Stomach smooth muscle (tissue), 2 donors: ENCODE results near the gene CUEDC2.

Source experiments
- H3K27ac ChIP-seq: one replicate; pipeline ENCODE4 v1.7.0; 2013; ENCODE audit warnings: mild to moderate bottlenecking, low read length, inconsistent platforms
- H3K27me3 ChIP-seq, 2 donors: one replicate each; pipeline ENCODE4 v1.7.0; 2013; ENCODE audit warnings: low read length in 2 of 2; ENCODE audit not compliant: insufficient read depth in 2 of 2, control insufficient read depth in 1 of 2
- H3K36me3 ChIP-seq, 2 donors: one replicate each; pipeline ENCODE4 v1.7.0; 2013; ENCODE audit warnings: low read length in 2 of 2; ENCODE audit not compliant: control insufficient read depth in 2 of 2, insufficient read depth in 2 of 2
- H3K4me1 ChIP-seq: one replicate; pipeline ENCODE4 v1.7.0; 2013; ENCODE audit warnings: low read length; ENCODE audit not compliant: control insufficient read depth, insufficient read depth
- H3K4me3 ChIP-seq, 2 donors: one replicate each; pipeline ENCODE4 v1.7.0; 2013; ENCODE audit warnings: low read length in 2 of 2
- H3K9ac ChIP-seq, 2 donors: one replicate each; pipeline ENCODE4 v1.7.0; 2013; ENCODE audit warnings: low read length in 2 of 2, mild to moderate bottlenecking in 1 of 2
- H3K9me3 ChIP-seq, 2 donors: one replicate each; pipeline ENCODE4 v1.7.0; 2013; ENCODE audit warnings: low read length in 2 of 2; ENCODE audit not compliant: control insufficient read depth in 2 of 2
- donor health status: healthy.
- donor health status: Pancreatic carcinoma.

The CUEDC2 gene

GRCh38 chr10:102376901-102377300 lies 55.5 kb downstream of the CUEDC2 start:
- H3K27ac ChIP-seq: no peak overlapping the region
- H3K4me1 ChIP-seq: no peaks in the 10 kb centered on the region
- no peak overlapping the region for H3K9ac ChIP-seq
- H3K36me3 ChIP-seq: peaks cover 59 to 65% of the 10 kb centered on the region in 2 donors
- H3K4me3 ChIP-seq: no peak overlapping the region
- H3K9me3 ChIP-seq: no peaks in the 10 kb centered on the region
- H3K27me3 ChIP-seq: no peaks in the 10 kb centered on the region

GRCh38 chr10:102375867-102376266 lies 56.5 kb downstream of the CUEDC2 start:
- Histone ChIP-seq H3K27ac (no peak overlapping the region), H3K36me3 (peaks cover 60 to 67% of the 10 kb centered on the region in 2 donors), H3K9ac (no peak overlapping the region), H3K9me3 (peaks cover 0 to 2% of the 10 kb centered on the region in 2 donors), H3K27me3 (no peaks in the 10 kb centered on the region), H3K4me3 (no peak overlapping the region), H3K4me1 (no peaks in the 10 kb centered on the region)

GRCh38 chr10:102375250-102375649 lies 57.1 kb downstream of the CUEDC2 start:
- Histone ChIP-seq H3K9ac (no peak overlapping the region), H3K36me3 (peaks cover 63 to 68% of the 10 kb centered on the region in 2 donors), H3K9me3 (peaks cover 0 to 5% of the 10 kb centered on the region in 2 donors), H3K4me1 (no peaks in the 10 kb centered on the region), H3K4me3 (no peak overlapping the region), H3K27ac (no peak overlapping the region), H3K27me3 (no peaks in the 10 kb centered on the region)
